ENCODE results near the gene NEAT1.
"Not testable (repeated sequence)": the region's sequence is repeated elsewhere in the genome, so short reads cannot be mapped to it uniquely, and the experiment has no call there.

NEAT1 gene

GRCh38 chr11:65451301-65451700 is 28.7 kb downstream of the NEAT1 start:
- DNase-seq (ENCODE audit: low read depth) = not testable (repeated sequence)

- not testable (repeated sequence) for DNase-seq (ENCODE audit: low read depth)
These were observed 29.7 kb downstream of the NEAT1 start for GRCh38 chr11:65452259-65452658.

- DNase-seq (ENCODE audit: low read depth) = no peak
These were observed 30.4 kb downstream of the NEAT1 start for GRCh38 chr11:65452806-65453490.

GRCh38 chr11:65454311-65454695 is 31.7 kb downstream of the NEAT1 start:
- no peak for DNase-seq (ENCODE audit: low read depth)

- DNase-seq (ENCODE audit: low read depth) = no peak
These were observed 32.3 kb downstream of the NEAT1 start for GRCh38 chr11:65454696-65455456.

GRCh38 chr11:65456418-65456817 is 33.8 kb downstream of the NEAT1 start:
- no peak for DNase-seq (ENCODE audit: low read depth)

- no peak for DNase-seq (ENCODE audit: low read depth)
These were observed 37.0 kb downstream of the NEAT1 start for GRCh38 chr11:65459552-65459951.

GRCh38 chr11:65465471-65465870 is 42.9 kb downstream of the NEAT1 start:
- not testable (repeated sequence) for DNase-seq (ENCODE audit: low read depth)

- not testable (repeated sequence) for DNase-seq (ENCODE audit: low read depth)
These were observed 44.7 kb downstream of the NEAT1 start for GRCh38 chr11:65467306-65467705.

- DNase-seq (ENCODE audit: low read depth) = no peak
These were observed 46.3 kb downstream of the NEAT1 start for GRCh38 chr11:65468874-65469333.

- DNase-seq (ENCODE audit: low read depth) = no peak
These were observed 47.9 kb downstream of the NEAT1 start for GRCh38 chr11:65470433-65471049.

- DNase-seq (ENCODE audit: low read depth) = no peak
These were observed 48.9 kb downstream of the NEAT1 start for GRCh38 chr11:65471447-65471891.

GRCh38 chr11:65472588-65473277 is 50.1 kb downstream of the NEAT1 start:
- DNase-seq (ENCODE audit: low read depth) = not testable (repeated sequence)

GRCh38 chr11:65473278-65473860 is 50.8 kb downstream of the NEAT1 start:
- DNase-seq (ENCODE audit: low read depth) = no peak

- no peak for DNase-seq (ENCODE audit: low read depth)
These were observed 52.3 kb downstream of the NEAT1 start for GRCh38 chr11:65474864-65475263.

GRCh38 chr11:65476632-65477148 is 54.1 kb downstream of the NEAT1 start:
- no peak for DNase-seq (ENCODE audit: low read depth)

- peak; percentile 83 for DNase-seq (ENCODE audit: low read depth)
These were observed 54.8 kb downstream of the NEAT1 start for GRCh38 chr11:65477149-65477965.

GRCh38 chr11:65478388-65479183 is 56.0 kb downstream of the NEAT1 start:
- no peak for DNase-seq (ENCODE audit: low read depth)

GRCh38 chr11:65479184-65480145 is 56.9 kb downstream of the NEAT1 start:
- DNase-seq (ENCODE audit: low read depth) = no peak

Measured in HS-27A (cell line).